WTC11 (cell line): ENCODE measurements around the gene EWSR1. TPM values are rescaled to one million over a fixed set of nuclear protein-coding genes. Genes with fewer than 3 reads are reported as not detected.

Experiments used
- ATAC-seq: fragments of 200-7000 bp; cut with Tn5 transposase; 2 replicates; pipeline ENCODE4 v1.10.0; 2021; ENCODE audit warnings: mild to moderate bottlenecking, moderate library complexity
- CTCF ChIA-PET: fragments of 300-600 bp; sonication (Branson Sonifier 250); formaldehyde crosslinking; loops from one replicate; lab custom pipeline; 2021; ENCODE audit warnings: antibody characterized with exemption; lab: Charles Lee
- POLR2A ChIA-PET: fragments of 350-600 bp; sonication (Branson Sonifier 250); formaldehyde crosslinking; loops from one replicate; lab custom pipeline; 2021; ENCODE audit warnings: antibody characterized with exemption; lab: Charles Lee
- DNase-seq: peaks from one replicate; pipeline ENCODE4 v3.0.0; 2021; ENCODE audit warnings: low spot score
- H3K27ac Mint-ChIP-seq: 2 replicates; pipeline ENCODE4 v1.8.0; 2021; ENCODE audit warnings: mixed read lengths
- H3K27me3 Mint-ChIP-seq: 2 replicates; pipeline ENCODE4 v1.8.0; 2021; ENCODE audit warnings: low read depth, mild to moderate bottlenecking, moderate library complexity, mixed read lengths
- H3K36me3 Mint-ChIP-seq: 2 replicates; pipeline ENCODE4 v1.8.0; 2021; ENCODE audit warnings: mixed read lengths
- H3K4me1 Mint-ChIP-seq: 2 replicates; pipeline ENCODE4 v1.8.0; 2022; ENCODE audit warnings: mixed read lengths
- H3K4me3 Mint-ChIP-seq: 2 replicates; pipeline ENCODE4 v1.8.0; 2021; ENCODE audit warnings: mild to moderate bottlenecking, moderate library complexity, mixed read lengths
- H3K9me3 Mint-ChIP-seq: 2 replicates; pipeline ENCODE4 v1.8.0; 2021; ENCODE audit warnings: mixed read lengths
- CBFB ChIP-seq: sonication (generic); formaldehyde crosslinking; IDR thresholded peaks from 2 replicates; pipeline ENCODE4 v1.8.1; 2022; ENCODE audit warnings: mild to moderate bottlenecking, low read depth, missing genetic modification reagents
- FOXP1 ChIP-seq: sonication (generic); formaldehyde crosslinking; IDR thresholded peaks from 2 replicates; pipeline ENCODE4 v1.8.0; 2022; ENCODE audit warnings: missing genetic modification reagents, mild to moderate bottlenecking, moderate library complexity, borderline replicate concordance
- MXD4 ChIP-seq: fragments of 250-450 bp; sonication (Bioruptor Pico); IDR thresholded peaks from 2 replicates; pipeline ENCODE4 v1.8.0; 2021; ENCODE audit warnings: mild to moderate bottlenecking, moderate library complexity, borderline replicate concordance
- NFATC4 ChIP-seq: fragments of 250-450 bp; sonication (Bioruptor Pico); IDR thresholded peaks from 2 replicates; pipeline ENCODE4 v1.9.0; 2021; ENCODE audit warnings: mild to moderate bottlenecking
- NFYB ChIP-seq: sonication (generic); formaldehyde crosslinking; conservative IDR thresholded peaks from 2 replicates; pipeline ENCODE4 v1.8.0; 2022; ENCODE audit warnings: low read depth, missing genetic modification reagents
- NR2C2 ChIP-seq: sonication (generic); formaldehyde crosslinking; IDR thresholded peaks from 2 replicates; pipeline ENCODE4 v1.8.0; 2022; ENCODE audit warnings: mild to moderate bottlenecking, missing genetic modification reagents
- OVOL2 ChIP-seq: fragments of 250-450 bp; sonication (Bioruptor Pico); IDR thresholded peaks from 2 replicates; pipeline ENCODE4 v1.9.0; 2021; ENCODE audit warnings: mild to moderate bottlenecking, borderline replicate concordance
- ZNF121 ChIP-seq: sonication (generic); formaldehyde crosslinking; IDR thresholded peaks from 2 replicates; pipeline ENCODE4 v1.8.0; 2023; ENCODE audit warnings: missing genetic modification reagents
- ZNF263 ChIP-seq: sonication (generic); formaldehyde crosslinking; IDR thresholded peaks from 2 replicates; pipeline ENCODE4 v1.8.1; 2022; ENCODE audit warnings: low read depth, mild to moderate bottlenecking, moderate library complexity, missing genetic modification reagents
- ZNF416 ChIP-seq: fragments of 250-450 bp; sonication (Bioruptor Pico); IDR thresholded peaks from 2 replicates; pipeline ENCODE4 v1.9.0; 2021; ENCODE audit warnings: mild to moderate bottlenecking, inconsistent platforms
- ZNF671 ChIP-seq: fragments of 250-450 bp; sonication (Bioruptor Pico); IDR thresholded peaks from 2 replicates; pipeline ENCODE4 v1.8.0; 2021; ENCODE audit warnings: mild to moderate bottlenecking
- total RNA-seq: library from RNA; stranded (reverse); gene quantifications from 3 replicates; pipeline ENCODE4 v1.2.3, GENCODE V29; 2021
- TF ChIP-seq, protein P1 (sequence below): fragments of 250-450 bp; sonication (Bioruptor Pico); IDR thresholded peaks from 2 replicates; pipeline ENCODE4 v1.8.0; 2021; ENCODE audit warnings: mild to moderate bottlenecking
- TF ChIP-seq, protein P2 (sequence below): sonication (generic); formaldehyde crosslinking; IDR thresholded peaks from 2 replicates; pipeline ENCODE4 v1.8.0; 2022; ENCODE audit warnings: mild to moderate bottlenecking, missing genetic modification reagents
- TF ChIP-seq, protein P3 (sequence below): sonication (generic); formaldehyde crosslinking; IDR thresholded peaks from 2 replicates; pipeline ENCODE4 v1.8.1; 2023; ENCODE audit warnings: mild to moderate bottlenecking, missing genetic modification reagents, borderline replicate concordance
- TF ChIP-seq, protein P4 (sequence below): sonication (generic); formaldehyde crosslinking; IDR thresholded peaks from 2 replicates; pipeline ENCODE4 v1.8.0; 2023; ENCODE audit warnings: missing genetic modification reagents
- TF ChIP-seq, protein P5 (sequence below): sonication (generic); formaldehyde crosslinking; IDR thresholded peaks from 2 replicates; pipeline ENCODE4 v1.8.0; 2022; ENCODE audit warnings: missing genetic modification reagents

Gene EWSR1
- total RNA-seq, 1 experiment from 2014 or later: 377 TPM

DNA sequence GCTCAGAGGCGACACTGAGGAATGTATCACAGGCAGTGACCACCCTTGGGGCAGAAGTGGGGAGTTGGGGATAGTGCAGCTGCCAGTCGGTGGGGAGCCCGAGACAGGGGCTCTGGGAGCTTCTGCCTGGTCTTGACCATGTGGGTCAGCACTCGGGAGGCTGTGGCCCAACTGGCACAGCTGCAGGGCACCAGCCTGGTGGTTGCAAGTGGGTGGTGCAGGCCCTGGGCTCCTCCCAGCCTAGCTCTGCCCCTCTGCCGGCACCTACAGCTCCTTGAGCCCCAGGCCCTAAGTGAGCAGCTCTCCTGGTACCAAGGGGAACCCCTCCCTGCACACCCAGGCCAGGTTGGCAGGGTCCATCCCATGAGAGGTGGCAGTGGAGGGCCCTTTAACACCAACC is 60.0 kb downstream of the EWSR1 start (continued):
- TF ChIP-seq, protein P1, sequence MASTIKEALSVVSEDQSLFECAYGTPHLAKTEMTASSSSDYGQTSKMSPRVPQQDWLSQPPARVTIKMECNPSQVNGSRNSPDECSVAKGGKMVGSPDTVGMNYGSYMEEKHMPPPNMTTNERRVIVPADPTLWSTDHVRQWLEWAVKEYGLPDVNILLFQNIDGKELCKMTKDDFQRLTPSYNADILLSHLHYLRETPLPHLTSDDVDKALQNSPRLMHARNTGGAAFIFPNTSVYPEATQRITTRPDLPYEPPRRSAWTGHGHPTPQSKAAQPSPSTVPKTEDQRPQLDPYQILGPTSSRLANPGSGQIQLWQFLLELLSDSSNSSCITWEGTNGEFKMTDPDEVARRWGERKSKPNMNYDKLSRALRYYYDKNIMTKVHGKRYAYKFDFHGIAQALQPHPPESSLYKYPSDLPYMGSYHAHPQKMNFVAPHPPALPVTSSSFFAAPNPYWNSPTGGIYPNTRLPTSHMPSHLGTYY (CRISPR knock-in tag): no peak
- TF ChIP-seq, protein P2, sequence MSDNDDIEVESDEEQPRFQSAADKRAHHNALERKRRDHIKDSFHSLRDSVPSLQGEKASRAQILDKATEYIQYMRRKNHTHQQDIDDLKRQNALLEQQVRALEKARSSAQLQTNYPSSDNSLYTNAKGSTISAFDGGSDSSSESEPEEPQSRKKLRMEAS (CRISPR knock-in tag): no peak
- TF ChIP-seq MXD4: no peak

DNA sequence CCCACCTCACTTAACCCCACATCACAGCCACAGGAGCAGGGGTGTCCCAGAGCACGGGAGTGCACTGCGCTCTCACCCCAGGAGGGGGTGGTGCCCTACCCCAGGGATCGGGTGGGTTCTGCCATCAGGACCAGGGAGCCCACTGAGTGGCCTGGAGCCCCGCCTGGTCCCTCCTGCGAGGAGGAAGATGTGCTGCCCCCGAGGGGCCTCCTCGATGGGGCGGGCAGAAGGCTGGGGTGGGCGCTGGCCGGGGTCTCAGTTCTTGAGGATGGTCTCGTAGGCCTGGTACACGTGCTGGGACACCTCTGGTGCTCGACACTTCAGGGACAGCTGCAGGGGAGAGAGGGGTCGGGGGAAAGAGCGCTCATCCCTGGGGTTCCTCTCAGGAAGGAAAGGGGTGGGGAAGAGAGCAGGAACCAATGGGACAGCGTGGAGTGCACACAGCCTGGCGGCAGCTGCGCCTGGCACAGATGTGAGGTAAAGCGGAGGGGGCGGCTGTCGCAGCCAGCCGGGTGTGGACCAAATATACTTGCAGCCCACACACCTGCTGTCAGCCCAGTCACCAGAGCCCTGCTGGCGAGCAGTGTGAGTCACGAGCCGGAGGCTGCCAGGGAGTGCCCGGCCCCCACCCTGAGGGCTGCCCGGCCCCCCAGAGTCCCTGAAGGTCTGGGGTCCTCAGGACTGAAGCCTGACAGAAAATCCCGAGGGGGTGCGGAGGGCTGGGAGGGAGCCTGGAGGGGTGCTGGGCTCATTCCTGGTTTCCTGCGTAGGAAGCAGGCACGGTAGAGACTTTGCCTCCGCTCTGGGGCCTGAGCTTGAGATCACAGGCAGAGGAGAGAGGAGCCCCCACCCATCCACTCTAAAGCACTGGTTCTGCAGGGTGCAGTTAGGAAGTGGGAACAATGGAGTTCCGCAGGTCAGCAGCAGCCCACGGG is 60.8 kb downstream of the EWSR1 start:
- TF ChIP-seq FOXP1 (CRISPR knock-in tag) (no peak), ZNF263 (CRISPR knock-in tag) (no peak), OVOL2 (CRISPR knock-in tag) (no peak), ZNF416 (no peak), NR2C2 (CRISPR knock-in tag) (no peak), CBFB (CRISPR knock-in tag) (no peak), ZNF671 (CRISPR knock-in tag) (no peak), NFATC4 (CRISPR knock-in tag) (no peak), ZNF121 (CRISPR knock-in tag) (no peak), NFYB (CRISPR knock-in tag) (no peak)
- TF ChIP-seq, protein P3, sequence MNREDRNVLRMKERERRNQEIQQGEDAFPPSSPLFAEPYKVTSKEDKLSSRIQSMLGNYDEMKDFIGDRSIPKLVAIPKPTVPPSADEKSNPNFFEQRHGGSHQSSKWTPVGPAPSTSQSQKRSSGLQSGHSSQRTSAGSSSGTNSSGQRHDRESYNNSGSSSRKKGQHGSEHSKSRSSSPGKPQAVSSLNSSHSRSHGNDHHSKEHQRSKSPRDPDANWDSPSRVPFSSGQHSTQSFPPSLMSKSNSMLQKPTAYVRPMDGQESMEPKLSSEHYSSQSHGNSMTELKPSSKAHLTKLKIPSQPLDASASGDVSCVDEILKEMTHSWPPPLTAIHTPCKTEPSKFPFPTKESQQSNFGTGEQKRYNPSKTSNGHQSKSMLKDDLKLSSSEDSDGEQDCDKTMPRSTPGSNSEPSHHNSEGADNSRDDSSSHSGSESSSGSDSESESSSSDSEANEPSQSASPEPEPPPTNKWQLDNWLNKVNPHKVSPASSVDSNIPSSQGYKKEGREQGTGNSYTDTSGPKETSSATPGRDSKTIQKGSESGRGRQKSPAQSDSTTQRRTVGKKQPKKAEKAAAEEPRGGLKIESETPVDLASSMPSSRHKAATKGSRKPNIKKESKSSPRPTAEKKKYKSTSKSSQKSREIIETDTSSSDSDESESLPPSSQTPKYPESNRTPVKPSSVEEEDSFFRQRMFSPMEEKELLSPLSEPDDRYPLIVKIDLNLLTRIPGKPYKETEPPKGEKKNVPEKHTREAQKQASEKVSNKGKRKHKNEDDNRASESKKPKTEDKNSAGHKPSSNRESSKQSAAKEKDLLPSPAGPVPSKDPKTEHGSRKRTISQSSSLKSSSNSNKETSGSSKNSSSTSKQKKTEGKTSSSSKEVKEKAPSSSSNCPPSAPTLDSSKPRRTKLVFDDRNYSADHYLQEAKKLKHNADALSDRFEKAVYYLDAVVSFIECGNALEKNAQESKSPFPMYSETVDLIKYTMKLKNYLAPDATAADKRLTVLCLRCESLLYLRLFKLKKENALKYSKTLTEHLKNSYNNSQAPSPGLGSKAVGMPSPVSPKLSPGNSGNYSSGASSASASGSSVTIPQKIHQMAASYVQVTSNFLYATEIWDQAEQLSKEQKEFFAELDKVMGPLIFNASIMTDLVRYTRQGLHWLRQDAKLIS (CRISPR knock-in tag): no peak
- TF ChIP-seq, protein P2 (CRISPR knock-in tag): no peak
- TF ChIP-seq, protein P4, sequence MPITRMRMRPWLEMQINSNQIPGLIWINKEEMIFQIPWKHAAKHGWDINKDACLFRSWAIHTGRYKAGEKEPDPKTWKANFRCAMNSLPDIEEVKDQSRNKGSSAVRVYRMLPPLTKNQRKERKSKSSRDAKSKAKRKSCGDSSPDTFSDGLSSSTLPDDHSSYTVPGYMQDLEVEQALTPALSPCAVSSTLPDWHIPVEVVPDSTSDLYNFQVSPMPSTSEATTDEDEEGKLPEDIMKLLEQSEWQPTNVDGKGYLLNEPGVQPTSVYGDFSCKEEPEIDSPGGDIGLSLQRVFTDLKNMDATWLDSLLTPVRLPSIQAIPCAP (CRISPR knock-in tag): no peak
- TF ChIP-seq, protein P1 (CRISPR knock-in tag): no peak
- TF ChIP-seq, protein P5, sequence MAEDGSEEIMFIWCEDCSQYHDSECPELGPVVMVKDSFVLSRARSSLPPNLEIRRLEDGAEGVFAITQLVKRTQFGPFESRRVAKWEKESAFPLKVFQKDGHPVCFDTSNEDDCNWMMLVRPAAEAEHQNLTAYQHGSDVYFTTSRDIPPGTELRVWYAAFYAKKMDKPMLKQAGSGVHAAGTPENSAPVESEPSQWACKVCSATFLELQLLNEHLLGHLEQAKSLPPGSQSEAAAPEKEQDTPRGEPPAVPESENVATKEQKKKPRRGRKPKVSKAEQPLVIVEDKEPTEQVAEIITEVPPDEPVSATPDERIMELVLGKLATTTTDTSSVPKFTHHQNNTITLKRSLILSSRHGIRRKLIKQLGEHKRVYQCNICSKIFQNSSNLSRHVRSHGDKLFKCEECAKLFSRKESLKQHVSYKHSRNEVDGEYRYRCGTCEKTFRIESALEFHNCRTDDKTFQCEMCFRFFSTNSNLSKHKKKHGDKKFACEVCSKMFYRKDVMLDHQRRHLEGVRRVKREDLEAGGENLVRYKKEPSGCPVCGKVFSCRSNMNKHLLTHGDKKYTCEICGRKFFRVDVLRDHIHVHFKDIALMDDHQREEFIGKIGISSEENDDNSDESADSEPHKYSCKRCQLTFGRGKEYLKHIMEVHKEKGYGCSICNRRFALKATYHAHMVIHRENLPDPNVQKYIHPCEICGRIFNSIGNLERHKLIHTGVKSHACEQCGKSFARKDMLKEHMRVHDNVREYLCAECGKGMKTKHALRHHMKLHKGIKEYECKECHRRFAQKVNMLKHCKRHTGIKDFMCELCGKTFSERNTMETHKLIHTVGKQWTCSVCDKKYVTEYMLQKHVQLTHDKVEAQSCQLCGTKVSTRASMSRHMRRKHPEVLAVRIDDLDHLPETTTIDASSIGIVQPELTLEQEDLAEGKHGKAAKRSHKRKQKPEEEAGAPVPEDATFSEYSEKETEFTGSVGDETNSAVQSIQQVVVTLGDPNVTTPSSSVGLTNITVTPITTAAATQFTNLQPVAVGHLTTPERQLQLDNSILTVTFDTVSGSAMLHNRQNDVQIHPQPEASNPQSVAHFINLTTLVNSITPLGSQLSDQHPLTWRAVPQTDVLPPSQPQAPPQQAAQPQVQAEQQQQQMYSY (CRISPR knock-in tag): no peak
- Mint-ChIP-seq H3K27ac (peak overlapping the region; percentile 66), H3K9me3 (no peaks in the 10 kb centered on the region), H3K4me3 (no peak overlapping the region), H3K36me3 (peaks cover 7% of the 10 kb centered on the region; the same call in 1 of the 2 replicates), H3K27me3 (no peaks in the 10 kb centered on the region), H3K4me1 (no peaks in the 10 kb centered on the region)
- DNase-seq (no peak), ATAC-seq (no peak)
- CTCF ChIA-PET: interaction anchor here (0.8 to 2.5 kb wide), 5 partner anchors 8 to 175 kb away, joined by 3 to 7 read pairs (median 3); no protein-coding TSS in a partner anchor
- POLR2A ChIA-PET: interaction anchor here (0.5 kb wide), 1 partner anchor 1879 kb away, joined by 6 read pairs; no protein-coding TSS in a partner anchor
